NCI-H82 (cell line): ENCODE data around the gene SUSD6.
"Not testable (repeated sequence)": the region's sequence is repeated elsewhere in the genome, so short reads cannot be mapped to it uniquely, and the experiment has no call there.

ENCODE experiments used
- DNase-seq: peaks from one replicate; lab custom pipeline; 2025; lab: John Stamatoyannopoulos, UW

The SUSD6 gene

GRCh38 chr14:69712599-69713088 lies 101.2 kb downstream of the SUSD6 start:
- DNase-seq = peak; percentile 69

- DNase-seq = peak; percentile 88
These were observed 101.9 kb downstream of the SUSD6 start for GRCh38 chr14:69713209-69713781.

- DNase-seq = peak; percentile 66
These were observed 102.7 kb downstream of the SUSD6 start for GRCh38 chr14:69713993-69714679.

GRCh38 chr14:69715725-69716477 lies 104.5 kb downstream of the SUSD6 start:
- DNase-seq = peak; percentile 66

- DNase-seq = no peak
These were observed 105.2 kb downstream of the SUSD6 start for GRCh38 chr14:69716478-69717187.

GRCh38 chr14:69718614-69719013 lies 107.2 kb downstream of the SUSD6 start:
- not testable (repeated sequence) for DNase-seq

- DNase-seq = no peak
These were observed 108.1 kb downstream of the SUSD6 start for GRCh38 chr14:69719501-69719951.

GRCh38 chr14:69720912-69721311 lies 109.5 kb downstream of the SUSD6 start:
- DNase-seq = no peak

GRCh38 chr14:69726761-69727511 lies 115.5 kb downstream of the SUSD6 start:
- peak; percentile 79 for DNase-seq

GRCh38 chr14:69727860-69728259 lies 116.5 kb downstream of the SUSD6 start:
- no peak for DNase-seq

- DNase-seq = not testable (repeated sequence)
These were observed 120.7 kb downstream of the SUSD6 start for GRCh38 chr14:69731919-69732598.

- not testable (repeated sequence) for DNase-seq
These were observed 125.0 kb downstream of the SUSD6 start for GRCh38 chr14:69736405-69736804.

- no peak for DNase-seq
These were observed 129.7 kb downstream of the SUSD6 start for GRCh38 chr14:69741055-69741454.

GRCh38 chr14:69749956-69750355 lies 138.6 kb downstream of the SUSD6 start:
- DNase-seq = no peak

- peak; percentile 7 for DNase-seq
These were observed 139.1 kb downstream of the SUSD6 start for GRCh38 chr14:69750495-69750894.

- no peak for DNase-seq
These were observed 141.4 kb downstream of the SUSD6 start for GRCh38 chr14:69752773-69753172.

- no peak for DNase-seq
These were observed 142.5 kb downstream of the SUSD6 start for GRCh38 chr14:69753860-69754259.

GRCh38 chr14:69754487-69754886 lies 143.1 kb downstream of the SUSD6 start:
- no peak for DNase-seq

GRCh38 chr14:69755296-69755695 lies 143.9 kb downstream of the SUSD6 start:
- no peak for DNase-seq

GRCh38 chr14:69755784-69756183 lies 144.4 kb downstream of the SUSD6 start:
- DNase-seq = no peak

GRCh38 chr14:69756298-69756697 lies 144.9 kb downstream of the SUSD6 start:
- DNase-seq = no peak
